OCI-LY7 (cell line): ENCODE measurements around the gene MUC20.

Experiments
- EZH2phosphoT487 ChIP-seq: fragments of 200-600 bp; sonication (generic); IDR thresholded peaks from 2 replicates; pipeline ENCODE4 v1.6.1; 2018; ENCODE audit warnings: low read depth, borderline replicate concordance, mild to moderate bottlenecking, mixed run types, antibody characterized with exemption, low read length, moderate library complexity, mixed read lengths
- TF ChIP-seq, protein P1 (sequence below): fragments of 200-600 bp; sonication (generic); conservative IDR thresholded peaks from 2 replicates; pipeline ENCODE4 v1.5.1; 2014; ENCODE audit warnings: mild to moderate bottlenecking, antibody characterized with exemption, low read length, moderate library complexity, mixed read lengths

DNA sequence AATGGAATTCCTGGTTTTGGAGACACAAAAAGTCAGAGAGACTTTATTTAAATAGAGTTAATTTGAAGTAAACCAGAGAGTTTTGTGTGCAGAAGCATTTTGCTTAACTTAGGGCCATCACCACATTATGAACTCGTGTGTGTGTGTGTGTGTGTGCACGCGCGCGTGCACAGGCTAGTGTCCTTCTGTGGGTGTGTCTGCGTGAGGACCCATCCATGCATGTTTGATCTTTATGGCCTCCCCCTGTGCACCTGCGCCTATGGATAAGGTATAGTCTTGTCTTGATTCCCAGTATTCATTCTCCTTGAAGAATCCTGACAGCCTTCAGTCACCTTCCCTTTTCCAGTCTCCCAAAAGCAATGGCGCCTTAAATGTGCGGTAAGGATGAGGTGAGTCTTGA, 26.0 kb downstream of the MUC20 start:
- TF ChIP-seq, protein P1, sequence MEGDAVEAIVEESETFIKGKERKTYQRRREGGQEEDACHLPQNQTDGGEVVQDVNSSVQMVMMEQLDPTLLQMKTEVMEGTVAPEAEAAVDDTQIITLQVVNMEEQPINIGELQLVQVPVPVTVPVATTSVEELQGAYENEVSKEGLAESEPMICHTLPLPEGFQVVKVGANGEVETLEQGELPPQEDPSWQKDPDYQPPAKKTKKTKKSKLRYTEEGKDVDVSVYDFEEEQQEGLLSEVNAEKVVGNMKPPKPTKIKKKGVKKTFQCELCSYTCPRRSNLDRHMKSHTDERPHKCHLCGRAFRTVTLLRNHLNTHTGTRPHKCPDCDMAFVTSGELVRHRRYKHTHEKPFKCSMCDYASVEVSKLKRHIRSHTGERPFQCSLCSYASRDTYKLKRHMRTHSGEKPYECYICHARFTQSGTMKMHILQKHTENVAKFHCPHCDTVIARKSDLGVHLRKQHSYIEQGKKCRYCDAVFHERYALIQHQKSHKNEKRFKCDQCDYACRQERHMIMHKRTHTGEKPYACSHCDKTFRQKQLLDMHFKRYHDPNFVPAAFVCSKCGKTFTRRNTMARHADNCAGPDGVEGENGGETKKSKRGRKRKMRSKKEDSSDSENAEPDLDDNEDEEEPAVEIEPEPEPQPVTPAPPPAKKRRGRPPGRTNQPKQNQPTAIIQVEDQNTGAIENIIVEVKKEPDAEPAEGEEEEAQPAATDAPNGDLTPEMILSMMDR, result no peak
- no peak for TF ChIP-seq EZH2phosphoT487
